ENCODE data around the gene DHX58. TPM values are rescaled to one million over a fixed set of nuclear protein-coding genes. Genes with fewer than 3 reads are reported as not detected.
A peak's percentile ranks its signal among the peaks of the same experiment; 100 is the strongest.
"Not testable (repeated sequence)": the region's sequence is repeated elsewhere in the genome, so short reads cannot be mapped to it uniquely, and the experiment has no call there.

Gene DHX58
- 26.9 and 28.4 TPM in 2 replicates for total RNA-seq

DNA sequence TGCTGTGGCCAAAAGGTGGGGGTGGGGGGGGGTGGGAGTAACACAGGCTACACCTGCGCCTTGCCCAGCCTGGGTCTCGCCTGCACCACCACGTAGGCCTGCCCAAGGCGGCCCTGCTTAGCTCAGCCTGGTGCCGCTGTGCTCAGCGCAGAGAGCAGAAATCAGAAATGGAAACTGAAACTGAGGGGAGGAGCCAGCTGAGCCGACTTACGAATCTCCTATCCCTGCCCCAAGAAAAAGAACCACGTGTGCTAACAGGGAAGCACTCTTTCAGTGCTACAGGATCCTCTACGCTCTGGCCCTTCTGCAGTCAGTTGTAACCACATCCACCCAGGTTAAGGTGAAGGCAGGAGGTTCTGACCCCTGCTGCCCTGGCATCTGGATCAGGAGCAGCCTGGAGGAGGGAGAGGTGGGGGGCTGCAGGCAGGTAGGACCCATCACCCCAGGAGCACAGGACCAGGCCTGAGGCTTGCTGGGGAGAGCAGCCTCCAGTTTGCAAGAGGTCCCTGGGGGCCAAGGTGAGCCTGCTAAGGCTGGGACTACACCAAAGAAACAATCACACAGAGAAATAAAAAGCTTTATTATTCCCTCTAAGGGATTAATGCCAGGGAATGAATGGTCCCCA, at the start of gene DHX58:
TSS of gene DHX58 (minus strand) at position 163 of the 625 bp plus-strand sequence. CDS start 822 bp downstream, outside the sequence.
- Mint-ChIP-seq H3K4me3 (peak within 1 kb of the TSS; percentile 85), H3K27ac (peak within 1 kb of the TSS; percentile 86), H3K36me3 (ENCODE audit: low read depth) (peaks cover 41% of the 10 kb centered on the region), H3K9me3 (no peaks in the 10 kb centered on the region), H3K27me3 (ENCODE audit: insufficient read depth) (no peaks in the 10 kb centered on the region), H3K4me1 (ENCODE audit: low read depth) (peaks cover 50% of the 10 kb centered on the region)
- DNase-seq (ENCODE audit: low spot score), result peak; percentile 83
- intact Hi-C loops (cut with micrococcal nuclease), result loop anchor here (1.0 to 2.0 kb wide), 6 partner anchors 9 to 194 kb away; partner anchors contain the start of genes ACLY, CNP, DNAJC7 and KAT2A

- intact Hi-C loops (cut with micrococcal nuclease), result no loop called here
- peaks cover 1% of the 10 kb centered on the region for H3K27me3 Mint-ChIP-seq (ENCODE audit: insufficient read depth)
- no peaks in the 10 kb centered on the region for H3K36me3 Mint-ChIP-seq (ENCODE audit: low read depth)
- H3K27ac Mint-ChIP-seq, result no peak overlapping the region
- no peaks in the 10 kb centered on the region for H3K4me1 Mint-ChIP-seq (ENCODE audit: low read depth)
- H3K9me3 Mint-ChIP-seq, result no peaks in the 10 kb centered on the region
- no peak for DNase-seq (ENCODE audit: low spot score)
- H3K4me3 Mint-ChIP-seq, result no peak overlapping the region
These were observed 48.0 kb upstream of the DHX58 start for GRCh38 chr17:42160531-42160910.

GRCh38 chr17:42159796-42160530, 47.4 kb upstream of the DHX58 start:
- intact Hi-C loops (cut with micrococcal nuclease), result no loop called here

DNA sequence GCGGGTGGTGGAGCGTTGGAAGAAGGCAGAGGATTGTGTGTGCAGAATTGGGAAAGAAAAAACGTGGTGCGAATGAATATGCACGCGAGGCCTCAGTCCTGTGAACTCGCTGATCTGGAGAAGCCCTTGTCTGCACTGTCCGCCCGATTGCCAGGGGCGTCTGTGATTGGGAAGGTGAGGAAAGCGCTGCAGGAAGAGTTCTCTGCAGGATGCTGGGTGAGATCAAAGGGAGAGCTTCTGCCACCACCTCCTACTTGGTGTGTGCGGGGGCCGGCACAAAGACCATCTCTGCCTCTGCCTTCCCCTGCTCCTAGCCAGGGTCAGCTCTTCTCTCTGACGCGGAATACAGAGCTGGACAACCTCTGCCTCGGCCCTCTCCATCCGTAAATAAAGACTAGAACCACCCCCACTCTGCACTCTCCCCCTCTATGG, 43.1 kb upstream of the DHX58 start:
- peak overlapping the region; percentile 89 for H3K4me3 Mint-ChIP-seq
- no peaks in the 10 kb centered on the region for H3K27me3 Mint-ChIP-seq (ENCODE audit: insufficient read depth)
- intact Hi-C loops (cut with micrococcal nuclease), result loop anchor here (1.0 to 2.0 kb wide), 10 partner anchors 23 to 454 kb away; partner anchors contain the start of genes ACLY, CNP, DHX58 and DNAJC7
- DNase-seq (ENCODE audit: low spot score), result no peak
- peaks cover 7% of the 10 kb centered on the region for H3K36me3 Mint-ChIP-seq (ENCODE audit: low read depth)
- no peak overlapping the region for H3K27ac Mint-ChIP-seq
- peaks cover 25% of the 10 kb centered on the region for H3K4me1 Mint-ChIP-seq (ENCODE audit: low read depth)
- no peaks in the 10 kb centered on the region for H3K9me3 Mint-ChIP-seq

More at GRCh38 chr17:42159796-42160530, 47.4 kb upstream of the DHX58 start:
- no peak for DNase-seq (ENCODE audit: low spot score)
- Mint-ChIP-seq H3K27me3 (ENCODE audit: insufficient read depth) (peaks cover 1% of the 10 kb centered on the region), H3K36me3 (ENCODE audit: low read depth) (no peaks in the 10 kb centered on the region), H3K4me3 (no peak overlapping the region), H3K4me1 (ENCODE audit: low read depth) (no peaks in the 10 kb centered on the region), H3K9me3 (no peaks in the 10 kb centered on the region), H3K27ac (no peak overlapping the region)

- intact Hi-C loops (cut with micrococcal nuclease), result loop anchor here (2.0 kb wide), 2 partner anchors 21 to 235 kb away; partner anchors contain the start of gene ACLY
These were observed 41.6 kb upstream of the DHX58 start for GRCh38 chr17:42153919-42154742.

GRCh38 chr17:42146911-42147607, 34.5 kb upstream of the DHX58 start:
- H3K4me3 Mint-ChIP-seq, result no peak overlapping the region
- no peaks in the 10 kb centered on the region for H3K9me3 Mint-ChIP-seq
- DNase-seq (ENCODE audit: low spot score), result no peak
- H3K27ac Mint-ChIP-seq, result peak overlapping the region; percentile 12
- intact Hi-C loops (cut with micrococcal nuclease), result no loop called here
- H3K36me3 Mint-ChIP-seq (ENCODE audit: low read depth), result peaks cover 28% of the 10 kb centered on the region
- H3K27me3 Mint-ChIP-seq (ENCODE audit: insufficient read depth), result no peaks in the 10 kb centered on the region
- H3K4me1 Mint-ChIP-seq (ENCODE audit: low read depth), result peaks cover 34% of the 10 kb centered on the region

More at GRCh38 chr17:42153919-42154742, 41.6 kb upstream of the DHX58 start:
- Mint-ChIP-seq H3K27me3 (ENCODE audit: insufficient read depth) (no peaks in the 10 kb centered on the region), H3K4me3 (peak overlapping the region; percentile 89), H3K4me1 (ENCODE audit: low read depth) (peaks cover 25% of the 10 kb centered on the region), H3K9me3 (no peaks in the 10 kb centered on the region), H3K36me3 (ENCODE audit: low read depth) (peaks cover 7% of the 10 kb centered on the region), H3K27ac (peak overlapping the region; percentile 75)
- DNase-seq (ENCODE audit: low spot score), result no peak

DNA sequence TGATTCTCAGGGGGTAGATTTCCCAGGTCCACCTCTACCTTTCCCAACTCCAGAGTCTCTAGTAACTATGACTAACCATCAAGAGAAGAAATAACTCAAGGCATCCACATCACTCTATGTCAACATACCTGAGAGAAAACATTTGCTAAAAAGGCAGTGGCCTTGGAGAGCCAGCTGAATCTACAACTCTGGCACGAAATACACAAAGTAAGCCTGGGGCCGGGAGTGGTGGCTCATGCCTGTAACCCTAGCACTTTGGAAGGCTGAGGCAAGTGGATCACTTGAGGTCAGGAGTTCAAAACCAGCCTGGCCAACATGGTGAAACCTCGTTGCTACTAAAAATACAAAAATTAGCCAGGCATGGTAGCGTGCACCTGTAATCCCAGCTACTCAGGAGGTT, 30.6 kb upstream of the DHX58 start:
- Mint-ChIP-seq H3K36me3 (ENCODE audit: low read depth) (peaks cover 25% of the 10 kb centered on the region), H3K4me1 (ENCODE audit: low read depth) (peaks cover 20% of the 10 kb centered on the region)
- H3K9me3 Mint-ChIP-seq; DNase-seq (ENCODE audit: low spot score); H3K4me3 Mint-ChIP-seq; H3K27ac Mint-ChIP-seq; intact Hi-C loops (cut with micrococcal nuclease); H3K27me3 Mint-ChIP-seq (ENCODE audit: insufficient read depth): not testable (repeated sequence)

GRCh38 chr17:42142371-42142896, 29.9 kb upstream of the DHX58 start:
- Mint-ChIP-seq H3K36me3 (ENCODE audit: low read depth) (peaks cover 23% of the 10 kb centered on the region), H3K4me1 (ENCODE audit: low read depth) (peaks cover 16% of the 10 kb centered on the region), H3K27ac (peak overlapping the region; percentile 5), H3K27me3 (ENCODE audit: insufficient read depth) (no peaks in the 10 kb centered on the region), H3K4me3 (no peak overlapping the region), H3K9me3 (no peaks in the 10 kb centered on the region)
- intact Hi-C loops (cut with micrococcal nuclease), result no loop called here
- DNase-seq (ENCODE audit: low spot score), result no peak

GRCh38 chr17:42141382-42141781, 28.9 kb upstream of the DHX58 start:
- H3K9me3 Mint-ChIP-seq, result no peaks in the 10 kb centered on the region
- peaks cover 16% of the 10 kb centered on the region for H3K36me3 Mint-ChIP-seq (ENCODE audit: low read depth)
- H3K27ac Mint-ChIP-seq, result no peak overlapping the region
- DNase-seq (ENCODE audit: low spot score), result no peak
- peaks cover 12% of the 10 kb centered on the region for H3K4me1 Mint-ChIP-seq (ENCODE audit: low read depth)
- H3K27me3 Mint-ChIP-seq (ENCODE audit: insufficient read depth), result no peaks in the 10 kb centered on the region
- H3K4me3 Mint-ChIP-seq, result no peak overlapping the region
- intact Hi-C loops (cut with micrococcal nuclease), result no loop called here

DNA sequence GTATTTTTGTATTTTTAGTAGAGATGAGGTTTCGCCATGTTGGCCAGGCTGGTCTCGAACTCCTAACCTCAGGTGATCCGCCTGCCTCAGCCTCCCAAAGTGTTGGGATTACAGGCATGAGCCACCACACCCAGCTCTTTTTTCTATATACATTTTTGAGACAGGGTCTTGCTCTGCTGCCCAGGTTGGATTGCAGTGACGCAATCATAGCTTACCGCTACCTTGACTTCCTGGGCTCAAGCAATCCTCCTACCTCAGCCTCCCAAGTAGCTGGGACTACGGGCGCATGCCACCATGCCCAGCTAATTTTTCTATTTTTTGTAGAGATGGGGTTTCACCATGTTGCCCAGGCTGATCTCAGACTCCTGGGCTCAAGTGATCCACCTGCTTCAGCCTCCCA, 28.2 kb upstream of the DHX58 start:
- DNase-seq (ENCODE audit: low spot score); H3K4me3 Mint-ChIP-seq; H3K9me3 Mint-ChIP-seq; H3K27me3 Mint-ChIP-seq (ENCODE audit: insufficient read depth); H3K27ac Mint-ChIP-seq; intact Hi-C loops (cut with micrococcal nuclease): not testable (repeated sequence)
- H3K36me3 Mint-ChIP-seq (ENCODE audit: low read depth), result peaks cover 20% of the 10 kb centered on the region
- peaks cover 19% of the 10 kb centered on the region for H3K4me1 Mint-ChIP-seq (ENCODE audit: low read depth)

DNA sequence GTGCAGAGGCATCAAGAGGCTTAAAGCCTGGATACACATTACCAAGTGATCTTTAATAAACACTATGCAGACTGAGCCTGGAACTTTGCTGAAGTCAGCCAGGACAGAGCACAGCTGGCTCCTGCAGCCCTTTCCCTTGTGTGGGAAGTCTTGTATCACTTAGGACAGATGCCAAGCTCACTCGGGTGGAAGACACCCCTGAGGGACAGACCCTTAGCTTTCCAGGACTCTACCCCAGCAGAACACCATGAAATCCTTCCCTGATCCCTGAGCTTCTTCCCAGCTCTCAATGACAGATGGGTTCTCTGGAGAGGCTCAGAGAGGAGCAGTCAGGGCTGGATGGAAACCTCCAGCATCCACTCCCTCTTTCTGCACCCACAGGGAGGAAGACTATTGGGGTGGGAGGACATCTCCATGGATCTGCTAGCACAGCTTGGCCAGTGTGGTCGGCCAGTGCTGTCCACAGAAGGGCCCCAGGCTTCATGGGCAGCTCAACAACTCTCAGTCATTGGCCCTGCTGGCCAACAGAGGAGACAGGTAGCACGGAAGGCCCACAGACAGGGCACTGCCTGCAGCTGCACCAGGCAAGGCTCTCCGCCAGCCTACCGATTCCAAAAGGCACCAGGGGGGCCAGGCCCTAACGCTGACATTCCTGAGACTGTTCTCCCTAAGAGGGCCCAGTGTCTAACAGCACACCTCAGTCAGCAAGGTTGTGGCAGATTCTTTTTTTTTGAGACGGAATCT, 26.4 kb upstream of the DHX58 start:
- H3K4me1 Mint-ChIP-seq (ENCODE audit: low read depth), result peaks cover 26% of the 10 kb centered on the region
- H3K4me3 Mint-ChIP-seq, result no peak overlapping the region
- H3K9me3 Mint-ChIP-seq, result no peaks in the 10 kb centered on the region
- intact Hi-C loops (cut with micrococcal nuclease), result no loop called here
- H3K27me3 Mint-ChIP-seq (ENCODE audit: insufficient read depth), result no peaks in the 10 kb centered on the region
- H3K27ac Mint-ChIP-seq, result no peak overlapping the region
- H3K36me3 Mint-ChIP-seq (ENCODE audit: low read depth), result peaks cover 21% of the 10 kb centered on the region
- DNase-seq (ENCODE audit: low spot score), result no peak
